Lung (tissue), 12 donors: ENCODE results near the gene SPCS1. TPM values are rescaled to one million over a fixed set of nuclear protein-coding genes. Genes with fewer than 3 reads are reported as not detected.

Experiments
- ATAC-seq: fragments of 200-7000 bp; cut with Tn5 transposase; one replicate; pipeline ENCODE4 v1.9.1; 2020; ENCODE audit warnings: moderate number of reproducible peaks; ENCODE audit not compliant: insufficient read depth, low FRiP score
- DNase-seq, 3 donors: peaks; one replicate each; pipeline ENCODE4 v3.0.0-alpha.2; 2013 to 2017
- H3K27ac ChIP-seq, 2 donors: one replicate each; pipeline ENCODE4 v1.5.1; 2013; ENCODE audit warnings: mild to moderate bottlenecking in 2 of 2, moderate library complexity in 2 of 2, control low read depth in 1 of 2, inconsistent platforms in 1 of 2, low read depth in 1 of 2, low read length in 1 of 2
- H3K27me3 ChIP-seq, 3 donors: one replicate each; pipeline ENCODE4 v1.5.1; 2013; ENCODE audit warnings: low read length in 2 of 3; ENCODE audit not compliant: control insufficient read depth in 3 of 3, insufficient read depth in 3 of 3
- H3K36me3 ChIP-seq, 4 donors: one replicate each; pipeline ENCODE4 v1.5.1; 2013; ENCODE audit warnings: low read length in 4 of 4, mild to moderate bottlenecking in 1 of 4, moderate library complexity in 1 of 4; ENCODE audit not compliant: control insufficient read depth in 4 of 4, insufficient read depth in 4 of 4
- H3K4me1 ChIP-seq, 5 donors: one replicate each; pipeline ENCODE4 v1.5.1; 2013; ENCODE audit warnings: low read length in 5 of 5, mild to moderate bottlenecking in 2 of 5, moderate library complexity in 1 of 5; ENCODE audit not compliant: control insufficient read depth in 5 of 5, insufficient read depth in 5 of 5
- H3K4me3 ChIP-seq: one replicate; pipeline ENCODE4 v1.5.1; 2013; ENCODE audit warnings: mild to moderate bottlenecking, control low read depth, moderate library complexity
- H3K9ac ChIP-seq, 2 donors: one replicate each; pipeline ENCODE4 v1.5.1; 2013; ENCODE audit warnings: low read length in 2 of 2, control low read depth in 1 of 2; ENCODE audit not compliant: insufficient read depth in 1 of 2
- H3K9me3 ChIP-seq, 4 donors: one replicate each; pipeline ENCODE4 v1.5.1; 2013; ENCODE audit warnings: low read length in 3 of 4, mild to moderate bottlenecking in 1 of 4, moderate library complexity in 1 of 4; ENCODE audit not compliant: control insufficient read depth in 4 of 4, insufficient read depth in 3 of 4
- CTCF ChIP-seq: IDR thresholded peaks from 2 replicates; pipeline ENCODE4 v1.5.1; 2012; ENCODE audit warnings: mild to moderate bottlenecking; ENCODE audit errors: control extremely low read depth, extremely low read depth
- WGBS, 2 donors: extraction: QIAGEN DNeasy Blood & Tissue Kit; methylation state at CpG; one replicate each; pipeline ENCODE4 v1.1.7; 2013; 5-methylcytosine and 5-hydroxymethylcytosine counted together
- polyA plus RNA-seq, 2 donors: library from polyadenylated mRNA; stranded (reverse); fragments of 200-250 nt; gene quantifications; one replicate each; pipeline ENCODE4 v1.2.1, GENCODE V29; 2013
- total RNA-seq, 2 donors: library from RNA; depleted of rRNA in 1 of 2; stranded (reverse); fragments of >200 nt in 1 of 2; gene quantifications; one replicate each; pipeline ENCODE4 v1.2.1, GENCODE V29; 2014 to 2021
- donor health status: control.
- donor health status: control.
- donor health status: Bipolar disorder and iron deficiency.
- donor health status: healthy.
- donor health status: DM: yes; HTN: yes; CAD: no.

Gene SPCS1
- total and polyA plus RNA-seq, 4 donors: 63.3 to 139 (median 95.7) TPM

GRCh38 chr3:52681596-52681995 lies 24.3 kb upstream of the SPCS1 start:
- 51 to 65% methylated on average over 3 of the region's 3 CpGs for WGBS, 2 donors
- H3K27me3 ChIP-seq: no peaks in the 10 kb centered on the region
- no peak for TF ChIP-seq CTCF
- no peak overlapping the region for H3K4me3 ChIP-seq
- DNase-seq: no peak
- peaks cover 12 to 36% (median 16%) of the 10 kb centered on the region in 4 donors for H3K36me3 ChIP-seq
- no peaks in the 10 kb centered on the region for H3K9me3 ChIP-seq
- peak overlapping the region in 1 of 2 donors; percentile 19 for H3K9ac ChIP-seq
- H3K4me1 ChIP-seq: peaks cover 2 to 24% (median 7%) of the 10 kb centered on the region in 5 donors
- ATAC-seq: no peak
- H3K27ac ChIP-seq: no peak overlapping the region

- no peak for TF ChIP-seq CTCF
- H3K36me3 ChIP-seq: peaks cover 12 to 37% (median 16%) of the 10 kb centered on the region in 4 donors
- H3K9ac ChIP-seq: peak overlapping the region in 1 of 2 donors; percentile 19
- no peak overlapping the region for H3K4me3 ChIP-seq
- H3K27ac ChIP-seq: peak overlapping the region in 1 of 2 donors; percentile 77
- no peaks in the 10 kb centered on the region for H3K9me3 ChIP-seq
- H3K27me3 ChIP-seq: no peaks in the 10 kb centered on the region
- peak; percentile 14 to 49 (median 39) for DNase-seq
- ATAC-seq: no peak
- H3K4me1 ChIP-seq: peaks cover 2 to 29% (median 9%) of the 10 kb centered on the region in 5 donors
These were observed 23.9 kb upstream of the SPCS1 start for GRCh38 chr3:52682016-52682415.

GRCh38 chr3:52683611-52684010 lies 22.3 kb upstream of the SPCS1 start:
- Histone ChIP-seq H3K9me3 (no peaks in the 10 kb centered on the region), H3K27me3 (no peaks in the 10 kb centered on the region), H3K27ac (peak overlapping the region in 1 of 2 donors; percentile 7), H3K9ac (no peak overlapping the region), H3K36me3 (peaks cover 13 to 40% (median 18%) of the 10 kb centered on the region in 4 donors), H3K4me1 (peaks cover 4 to 30% (median 9%) of the 10 kb centered on the region in 5 donors), H3K4me3 (no peak overlapping the region)
- DNase-seq: peak in 1 of 3 donors; percentile 12
- no peak for ATAC-seq
- 59 to 68% methylated on average over 6 of the region's 6 CpGs for WGBS, 2 donors
- TF ChIP-seq CTCF: no peak

GRCh38 chr3:52684184-52684583 lies 21.7 kb upstream of the SPCS1 start:
- Histone ChIP-seq H3K4me3 (no peak overlapping the region), H3K4me1 (peaks cover 4 to 30% (median 9%) of the 10 kb centered on the region in 5 donors), H3K27me3 (no peaks in the 10 kb centered on the region), H3K27ac (no peak overlapping the region), H3K9me3 (no peaks in the 10 kb centered on the region), H3K9ac (no peak overlapping the region), H3K36me3 (peaks cover 18 to 42% (median 20%) of the 10 kb centered on the region in 4 donors)
- ATAC-seq (no peak), DNase-seq (no peak)
- WGBS, 2 donors: 55 to 71% methylated on average over 5 of the region's 5 CpGs
- TF ChIP-seq CTCF: no peak
